HL-60 (cell line): ENCODE results near the gene BEST1.

Experiments
- GABPA ChIP-seq: IDR thresholded peaks from 2 replicates; pipeline ENCODE4 v1.6.1; 2012; ENCODE audit warnings: low read depth
- TF ChIP-seq, protein P1 (sequence below): IDR thresholded peaks from one replicate; pipeline ENCODE4 v1.5.1; 2011; ENCODE audit warnings: low read length, control low read depth, inconsistent platforms; ENCODE audit not compliant: insufficient read depth

DNA sequence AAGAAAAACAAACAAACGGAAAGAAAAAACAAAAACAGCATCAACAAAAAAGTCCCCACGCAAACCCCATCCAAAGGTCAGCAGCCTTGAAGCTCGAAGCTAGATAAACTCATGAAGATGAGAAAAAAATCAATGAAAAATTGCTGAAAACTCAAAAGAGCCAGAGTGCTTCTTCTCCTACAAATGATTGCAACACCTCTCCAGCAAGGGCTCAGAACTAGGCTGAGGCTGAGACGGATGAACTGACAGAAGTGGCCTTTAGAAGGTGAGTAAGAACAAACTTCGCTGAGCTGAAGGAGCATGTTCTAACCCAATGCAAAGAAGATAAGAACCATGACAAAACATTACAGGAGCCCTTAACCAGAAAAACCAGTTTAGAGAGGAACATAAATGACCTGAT lies 35.7 kb downstream of the BEST1 start:
- TF ChIP-seq, protein P1, sequence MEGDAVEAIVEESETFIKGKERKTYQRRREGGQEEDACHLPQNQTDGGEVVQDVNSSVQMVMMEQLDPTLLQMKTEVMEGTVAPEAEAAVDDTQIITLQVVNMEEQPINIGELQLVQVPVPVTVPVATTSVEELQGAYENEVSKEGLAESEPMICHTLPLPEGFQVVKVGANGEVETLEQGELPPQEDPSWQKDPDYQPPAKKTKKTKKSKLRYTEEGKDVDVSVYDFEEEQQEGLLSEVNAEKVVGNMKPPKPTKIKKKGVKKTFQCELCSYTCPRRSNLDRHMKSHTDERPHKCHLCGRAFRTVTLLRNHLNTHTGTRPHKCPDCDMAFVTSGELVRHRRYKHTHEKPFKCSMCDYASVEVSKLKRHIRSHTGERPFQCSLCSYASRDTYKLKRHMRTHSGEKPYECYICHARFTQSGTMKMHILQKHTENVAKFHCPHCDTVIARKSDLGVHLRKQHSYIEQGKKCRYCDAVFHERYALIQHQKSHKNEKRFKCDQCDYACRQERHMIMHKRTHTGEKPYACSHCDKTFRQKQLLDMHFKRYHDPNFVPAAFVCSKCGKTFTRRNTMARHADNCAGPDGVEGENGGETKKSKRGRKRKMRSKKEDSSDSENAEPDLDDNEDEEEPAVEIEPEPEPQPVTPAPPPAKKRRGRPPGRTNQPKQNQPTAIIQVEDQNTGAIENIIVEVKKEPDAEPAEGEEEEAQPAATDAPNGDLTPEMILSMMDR = no peak
- TF ChIP-seq GABPA = no peak
